IMR-90 (cell line): ENCODE results near the gene TRIM25. TPM values are rescaled to one million over a fixed set of nuclear protein-coding genes. Genes with fewer than 3 reads are reported as not detected.

Experiments used
- ATAC-seq: fragments of 200-7000 bp; cut with Tn5 transposase; 2 replicates; pipeline ENCODE4 v1.9.1; 2020; ENCODE audit warnings: low read depth, mild to moderate bottlenecking, moderate library complexity
- BruUV-seq: library from RNA; stranded (reverse); fragments of 400-500 nt; replicated peaks from 2 replicates; lab custom pipeline; 2021; lab: Mats Ljungman, UMichigan
- CTCF ChIA-PET: fragments of 300-600 bp; formaldehyde crosslinking; extraction: SDS; loops from one replicate; lab custom pipeline; 2021; ENCODE audit warnings: antibody characterized with exemption; lab: Yijun Ruan, JAX
- POLR2A ChIA-PET: fragments of 300-600 bp; sonication (Branson Sonifier 250); formaldehyde crosslinking; loops from one replicate; lab custom pipeline; 2022; ENCODE audit warnings: antibody characterized with exemption; ENCODE audit not compliant: unreplicated experiment; lab: Charles Lee
- DNase-seq: peaks from one replicate; pipeline ENCODE4 v3.0.0; 2013
- H2AFZ ChIP-seq: replicated peaks from 2 replicates; pipeline ENCODE3; 2013; ENCODE audit warnings: low read length, mild to moderate bottlenecking; ENCODE audit not compliant: poor library complexity
- H2AK5ac ChIP-seq: 2 replicates; pipeline ENCODE4 v1.6.1; 2013; ENCODE audit warnings: low read depth, low read length, inconsistent platforms
- H2AK9ac ChIP-seq: replicated peaks from 2 replicates; pipeline ENCODE3; 2013; ENCODE audit warnings: mild to moderate bottlenecking, low read depth, low read length, moderate library complexity; ENCODE audit not compliant: poor library complexity
- H2BK120ac ChIP-seq: 2 replicates; pipeline ENCODE4 v1.6.1; 2013; ENCODE audit warnings: low read depth, low read length, inconsistent platforms
- H2BK15ac ChIP-seq: 3 replicates; pipeline ENCODE4 v1.6.1; 2013; ENCODE audit warnings: low read depth, low read length, inconsistent platforms
- H2BK20ac ChIP-seq: 2 replicates; pipeline ENCODE4 v1.6.1; 2013; ENCODE audit warnings: low read depth, mild to moderate bottlenecking, inconsistent platforms, low read length, moderate library complexity
- H2BK5ac ChIP-seq: 2 replicates; pipeline ENCODE4 v1.6.1; 2013; ENCODE audit warnings: mild to moderate bottlenecking, low read depth, low read length, inconsistent platforms; ENCODE audit not compliant: poor library complexity, severe bottlenecking
- H3K14ac ChIP-seq: replicated peaks from 2 replicates; pipeline ENCODE4 v1.6.1; 2013; ENCODE audit warnings: low read depth, low read length, inconsistent platforms
- H3K18ac ChIP-seq: 2 replicates; pipeline ENCODE4 v1.6.1; 2013; ENCODE audit warnings: low read depth, low read length, control low read depth
- H3K23ac ChIP-seq: 2 replicates; pipeline ENCODE4 v1.6.1; 2013; ENCODE audit warnings: low read depth, low read length, inconsistent platforms
- H3K27ac ChIP-seq: 2 replicates; pipeline ENCODE4 v1.5.1; 2013; ENCODE audit warnings: mild to moderate bottlenecking, control low read depth, low read length; ENCODE audit not compliant: insufficient read depth
- H3K27me3 ChIP-seq: 2 replicates; pipeline ENCODE4 v1.6.1; 2013; ENCODE audit warnings: low read length; ENCODE audit not compliant: control insufficient read depth, insufficient read depth
- H3K36me3 ChIP-seq: 2 replicates; pipeline ENCODE4 v1.6.1; 2013; ENCODE audit warnings: low read length, mixed read lengths; ENCODE audit not compliant: control insufficient read depth, insufficient read depth
- H3K4ac ChIP-seq: 2 replicates; pipeline ENCODE4 v1.6.1; 2013; ENCODE audit warnings: low read depth, low read length, inconsistent platforms
- H3K4me1 ChIP-seq: 2 replicates; pipeline ENCODE4 v1.6.1; 2013; ENCODE audit warnings: low read length, mixed read lengths; ENCODE audit not compliant: control insufficient read depth, insufficient read depth
- H3K4me2 ChIP-seq: 2 replicates; pipeline ENCODE4 v1.6.1; 2013; ENCODE audit warnings: low read depth, mild to moderate bottlenecking, control low read depth, low read length, moderate library complexity
- H3K4me3 ChIP-seq: 2 replicates; pipeline ENCODE4 v1.5.1; 2013; ENCODE audit warnings: low read depth, mild to moderate bottlenecking, control low read depth, low read length, moderate library complexity; ENCODE audit not compliant: insufficient read depth
- H3K56ac ChIP-seq: 2 replicates; pipeline ENCODE4 v1.6.1; 2013; ENCODE audit warnings: low read length, inconsistent platforms; ENCODE audit not compliant: insufficient read depth; ENCODE audit errors: extremely low read depth
- H3K79me1 ChIP-seq, 2 experiments: 2 replicates each; pipeline ENCODE4 v1.6.1; 2013; ENCODE audit warnings: low read length in 2 of 2, inconsistent platforms in 1 of 2, low read depth in 1 of 2
- H3K9ac ChIP-seq: 2 replicates; pipeline ENCODE4 v1.6.1; 2013; ENCODE audit warnings: low read depth, low read length, control low read depth
- H3K9me1 ChIP-seq: 2 replicates; pipeline ENCODE4 v1.6.1; 2013; ENCODE audit warnings: low read length, inconsistent platforms; ENCODE audit not compliant: insufficient read depth
- H3K9me3 ChIP-seq: 2 replicates; pipeline ENCODE4 v1.6.1; 2013; ENCODE audit warnings: low read length; ENCODE audit not compliant: control insufficient read depth, insufficient read depth
- H4K20me1 ChIP-seq: 2 replicates; pipeline ENCODE4 v1.6.1; 2013; ENCODE audit warnings: low read length, inconsistent platforms; ENCODE audit not compliant: insufficient read depth
- H4K5ac ChIP-seq: 2 replicates; pipeline ENCODE4 v1.6.1; 2013; ENCODE audit warnings: mild to moderate bottlenecking, low read depth, low read length, control low read depth
- H4K8ac ChIP-seq, 2 experiments: 2 replicates each; pipeline ENCODE4 v1.6.1; 2013; ENCODE audit warnings: low read depth in 2 of 2, low read length in 2 of 2, control low read depth in 1 of 2, inconsistent platforms in 1 of 2
- H4K91ac ChIP-seq: 2 replicates; pipeline ENCODE4 v1.6.1; 2013; ENCODE audit warnings: low read depth, low read length, inconsistent platforms; ENCODE audit not compliant: insufficient read depth
- CHD1 ChIP-seq: IDR thresholded peaks from 2 replicates; pipeline ENCODE4 v1.6.1; 2012; ENCODE audit warnings: low read depth, low read length, improper control_type of control experiment
- MAZ ChIP-seq: IDR thresholded peaks from 2 replicates; pipeline ENCODE4 v1.6.1; 2012; ENCODE audit warnings: low read depth, mild to moderate bottlenecking, low read length, improper control_type of control experiment, moderate library complexity, borderline replicate concordance
- NFE2L2 ChIP-seq: fragments of 150-350 bp; IDR thresholded peaks from 2 replicates; pipeline ENCODE4 v1.6.1; 2016; ENCODE audit warnings: low read depth, mild to moderate bottlenecking, low read length
- RCOR1 ChIP-seq: IDR thresholded peaks from 2 replicates; pipeline ENCODE4 v1.6.1; 2012; ENCODE audit warnings: mild to moderate bottlenecking, low read length, improper control_type of control experiment; ENCODE audit not compliant: insufficient replicate concordance
- RFX5 ChIP-seq: IDR thresholded peaks from 2 replicates; pipeline ENCODE4 v1.8.0; 2012; ENCODE audit warnings: low read depth, mild to moderate bottlenecking, low read length, moderate library complexity
- SMC3 ChIP-seq: fragments of 150-350 bp; IDR thresholded peaks from 2 replicates; pipeline ENCODE4 v1.6.1; 2016; ENCODE audit warnings: low read depth, mild to moderate bottlenecking, antibody characterized with exemption, low read length, moderate library complexity
- USF2 ChIP-seq: fragments of 150-350 bp; IDR thresholded peaks from 2 replicates; pipeline ENCODE4 v1.6.1; 2017; ENCODE audit warnings: mild to moderate bottlenecking, antibody characterized with exemption, low read length, low read depth
- WGBS, 2 experiments: methylation state at CpG; one replicate each; pipeline versions ENCODE4 v1.1.5 to v1.1.7; 2013; ENCODE audit warnings: missing lambda C conversion rate in 2 of 2; ENCODE audit not compliant: insufficient read length in 1 of 2; ENCODE audit errors: extremely low coverage in 2 of 2; 5-methylcytosine and 5-hydroxymethylcytosine counted together
- dilution Hi-C: fragments of 300-500 bp; cut with HindIII; formaldehyde crosslinking; loops from one replicate; pipeline ENCODE4 v1.14.3; 2018; ENCODE audit warnings: low sequenced_read_pairs; ENCODE audit not compliant: unreplicated experiment
- in situ Hi-C: fragments of 300-500 bp; cut with MboI; formaldehyde crosslinking; loops from 3 replicates; pipeline ENCODE4 v1.14.3; 2019; ENCODE audit warnings: low sequenced_read_pairs, inconsistent platforms, mixed read lengths
- intact Hi-C: fragments of 100-400 bp; cut with micrococcal nuclease; formaldehyde crosslinking; loops from 2 replicates; pipeline ENCODE4 v1.10.0; 2022
- polyA plus RNA-seq, 3 experiments: library from polyadenylated mRNA; depleted of rRNA; stranded (reverse); fragments of >200 nt; gene quantifications; 2 replicates each; pipeline ENCODE4 v1.2.3, GENCODE V29; 2012; ENCODE audit warnings: low replicate concordance in 1 of 3
- total RNA-seq: library from RNA; depleted of rRNA; stranded (reverse); fragments of >200 nt; gene quantifications from 2 replicates; pipeline ENCODE4 v1.2.3, GENCODE V29; 2012

Gene TRIM25
- total and polyA plus RNA-seq, 2 of the 4 experiments (the other 2 are of a cell fraction) = 25.5 to 27.5 TPM

DNA sequence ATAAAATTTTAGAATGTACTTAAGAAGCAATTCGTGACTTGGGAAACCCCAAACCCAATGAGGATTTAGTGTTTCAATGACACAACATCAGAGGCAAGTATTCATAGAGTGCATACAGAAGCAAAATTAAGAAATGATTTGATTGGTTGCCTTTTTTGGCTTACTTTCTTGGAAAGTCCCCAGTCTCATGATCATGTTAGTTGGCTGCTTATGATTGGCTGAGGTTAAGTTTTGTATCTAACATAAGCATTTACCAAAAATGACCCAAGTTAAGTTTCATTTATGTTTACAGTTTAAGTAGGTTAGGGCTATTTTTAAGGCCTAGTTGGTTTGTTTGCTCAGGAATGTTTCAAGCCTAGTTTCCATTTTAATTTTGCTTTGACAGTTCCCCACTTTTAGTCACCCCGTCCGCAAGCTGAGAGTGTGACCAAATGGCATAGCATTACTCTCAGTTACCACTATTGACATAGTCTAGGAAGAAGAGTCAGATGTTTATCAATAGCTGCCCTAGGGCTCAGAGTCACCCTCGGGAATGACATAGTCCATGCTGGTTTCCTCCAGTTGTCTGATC is 43.7 kb downstream of the TRIM25 start:
- no peak overlapping the region for H3K14ac ChIP-seq
- POLR2A ChIA-PET = no interaction called here
- intact Hi-C loops = no loop called here

More for the DNA sequence above, 43.7 kb downstream of the TRIM25 start:
- Histone ChIP-seq H2BK120ac (no peak overlapping the region), H2AK5ac (no peak overlapping the region), H4K20me1 (no peaks in the 10 kb centered on the region), H2BK20ac (no peak overlapping the region), H3K56ac (no peak overlapping the region), H3K4ac (no peak overlapping the region), H2BK15ac (no peak overlapping the region), H4K8ac (no peak overlapping the region), H3K27ac (no peak overlapping the region), H4K91ac (no peak overlapping the region), H3K9me3 (no peaks in the 10 kb centered on the region), H2AFZ (no peak overlapping the region), H3K79me1 (no peaks in the 10 kb centered on the region), H2AK9ac (no peak overlapping the region), H3K36me3 (no peaks in the 10 kb centered on the region; the same call in 1 of the 2 replicates), H3K9me1 (peaks cover 5% of the 10 kb centered on the region; the same call in 1 of the 2 replicates), H3K4me2 (no peak overlapping the region), H3K27me3 (no peaks in the 10 kb centered on the region), H2BK5ac (no peak overlapping the region), H3K9ac (no peak overlapping the region), H3K23ac (no peak overlapping the region), H4K5ac (no peak overlapping the region), H3K4me3 (no peak overlapping the region), H3K4me1 (peaks cover 4% of the 10 kb centered on the region), H3K18ac (no peak overlapping the region)
- in situ Hi-C loops (no loop called here), dilution Hi-C loops (no loop called here)
- ATAC-seq = no peak
- 100% methylated on average over 1 of the region's 4 CpGs; no CpG with 5 or more reads in 1 of the 2 experiments for WGBS, 2 experiments
- no TSS peak for BruUV-seq
- CTCF ChIA-PET = no interaction called here
- TF ChIP-seq NFE2L2 (no peak), SMC3 (no peak), RFX5 (no peak), MAZ (no peak), USF2 (no peak), RCOR1 (no peak), CHD1 (no peak)
- peak; percentile 18 for DNase-seq
